Fibroblast of mammary gland (primary cell): Measurements from ENCODE around the gene FGF19.
A peak's percentile ranks its signal among the peaks of the same experiment; 100 is the strongest.

ENCODE experiments used
- DNase-seq: peaks from one replicate; pipeline ENCODE4 v3.0.0-alpha.2; 2010; ENCODE audit warnings: low read depth
- H3K4me3 ChIP-seq: 2 replicates; pipeline ENCODE4 v1.5.1; 2011; ENCODE audit warnings: low read depth, mild to moderate bottlenecking, low read length, moderate library complexity; ENCODE audit not compliant: control insufficient read depth
- CTCF ChIP-seq: conservative IDR thresholded peaks from 2 replicates; pipeline ENCODE4 v1.5.1; 2011; ENCODE audit warnings: low read depth, low read length, inconsistent platforms; ENCODE audit not compliant: control insufficient read depth, insufficient read depth

FGF19 gene

GRCh38 chr11:69671734-69672465, 31.9 kb downstream of the FGF19 start:
- TF ChIP-seq CTCF = no peak
- DNase-seq = no peak
- no peak overlapping the region for H3K4me3 ChIP-seq

GRCh38 chr11:69670158-69670845, 33.5 kb downstream of the FGF19 start:
- no peak overlapping the region for H3K4me3 ChIP-seq
- DNase-seq = peak; percentile 88
- peak; percentile 92 for TF ChIP-seq CTCF

GRCh38 chr11:69669486-69669885, 34.3 kb downstream of the FGF19 start:
- TF ChIP-seq CTCF = no peak
- H3K4me3 ChIP-seq = no peak overlapping the region
- no peak for DNase-seq

- no peak overlapping the region for H3K4me3 ChIP-seq
- TF ChIP-seq CTCF = no peak
Measured at GRCh38 chr11:69667619-69668604, 35.9 kb downstream of the FGF19 start.

GRCh38 chr11:69666752-69667536, 36.9 kb downstream of the FGF19 start:
- TF ChIP-seq CTCF = no peak
- H3K4me3 ChIP-seq = no peak overlapping the region
- DNase-seq = no peak

More at GRCh38 chr11:69667619-69668604, 35.9 kb downstream of the FGF19 start:
- DNase-seq = no peak

GRCh38 chr11:69666261-69666660, 37.6 kb downstream of the FGF19 start:
- no peak for TF ChIP-seq CTCF

More at GRCh38 chr11:69666261-69666660, 37.6 kb downstream of the FGF19 start:
- no peak overlapping the region for H3K4me3 ChIP-seq
- no peak for DNase-seq
